Lower lobe of right lung (tissue), 2 donors: Measurements from ENCODE around the gene C1orf21. TPM values are rescaled to one million over a fixed set of nuclear protein-coding genes. Genes with fewer than 3 reads are reported as not detected.

ENCODE experiments used
- ATAC-seq, 2 donors: fragments of 200-7000 bp; cut with Tn5 transposase; one replicate each; pipeline ENCODE4 v1.9.1; 2020 to 2022; ENCODE audit warnings: mild to moderate bottlenecking in 2 of 2, moderate library complexity in 2 of 2
- DNase-seq: peaks from one replicate; pipeline ENCODE4 v3.0.0-alpha.2; 2020
- H3K27ac ChIP-seq: fragments of 200-600 bp; one replicate; pipeline ENCODE4 v1.8.0; 2022
- H3K27me3 ChIP-seq: fragments of 200-600 bp; one replicate; pipeline ENCODE4 v1.8.0; 2022; ENCODE audit warnings: low read depth
- H3K36me3 ChIP-seq: fragments of 200-600 bp; one replicate; pipeline ENCODE4 v1.8.0; 2022; ENCODE audit warnings: mild to moderate bottlenecking
- H3K4me1 ChIP-seq: fragments of 200-600 bp; one replicate; pipeline ENCODE4 v1.8.0; 2022
- H3K4me3 ChIP-seq: fragments of 200-600 bp; one replicate; pipeline ENCODE4 v1.8.0; 2022; ENCODE audit warnings: mild to moderate bottlenecking
- H3K9me3 ChIP-seq: fragments of 200-600 bp; one replicate; pipeline ENCODE4 v1.8.0; 2022
- intact Hi-C: fragments of 100-400 bp; cut with DNase I; formaldehyde crosslinking; loops from one replicate; pipeline ENCODE4 v1.11.0; 2022
- total RNA-seq: library from RNA; stranded (reverse); fragmentation: NEBNext Ultra II Directional; extraction: Animal tissue kit (Norgen Biotek cat#: 25700); gene quantifications from one replicate; pipeline ENCODE4 v1.2.1, GENCODE V29; 2021
- TF ChIP-seq, protein P1 (sequence below): fragments of 200-600 bp; IDR thresholded peaks from one replicate; pipeline ENCODE4 v1.8.0; 2022; ENCODE audit warnings: antibody characterized with exemption, mild to moderate bottlenecking
- donor health status: DM: no; HTN: yes; CAD: no; lungs with severe emphysema.

The C1orf21 gene
- total RNA-seq, 1 donor from 2014 or later = 70.8 TPM

- H3K27ac ChIP-seq = no peak overlapping the region
- peaks cover 64% of the 10 kb centered on the region for H3K4me1 ChIP-seq
- no peaks in the 10 kb centered on the region for H3K36me3 ChIP-seq
- no peak overlapping the region for H3K4me3 ChIP-seq
- H3K27me3 ChIP-seq = no peaks in the 10 kb centered on the region
- no peaks in the 10 kb centered on the region for H3K9me3 ChIP-seq
- TF ChIP-seq, protein P1, sequence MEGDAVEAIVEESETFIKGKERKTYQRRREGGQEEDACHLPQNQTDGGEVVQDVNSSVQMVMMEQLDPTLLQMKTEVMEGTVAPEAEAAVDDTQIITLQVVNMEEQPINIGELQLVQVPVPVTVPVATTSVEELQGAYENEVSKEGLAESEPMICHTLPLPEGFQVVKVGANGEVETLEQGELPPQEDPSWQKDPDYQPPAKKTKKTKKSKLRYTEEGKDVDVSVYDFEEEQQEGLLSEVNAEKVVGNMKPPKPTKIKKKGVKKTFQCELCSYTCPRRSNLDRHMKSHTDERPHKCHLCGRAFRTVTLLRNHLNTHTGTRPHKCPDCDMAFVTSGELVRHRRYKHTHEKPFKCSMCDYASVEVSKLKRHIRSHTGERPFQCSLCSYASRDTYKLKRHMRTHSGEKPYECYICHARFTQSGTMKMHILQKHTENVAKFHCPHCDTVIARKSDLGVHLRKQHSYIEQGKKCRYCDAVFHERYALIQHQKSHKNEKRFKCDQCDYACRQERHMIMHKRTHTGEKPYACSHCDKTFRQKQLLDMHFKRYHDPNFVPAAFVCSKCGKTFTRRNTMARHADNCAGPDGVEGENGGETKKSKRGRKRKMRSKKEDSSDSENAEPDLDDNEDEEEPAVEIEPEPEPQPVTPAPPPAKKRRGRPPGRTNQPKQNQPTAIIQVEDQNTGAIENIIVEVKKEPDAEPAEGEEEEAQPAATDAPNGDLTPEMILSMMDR = no peak
- no peak for DNase-seq
- peak in 1 of 2 donors; percentile 15 for ATAC-seq
- intact Hi-C loops = no loop called here
Measured at GRCh38 chr1:184422490-184423233, 35.8 kb downstream of the C1orf21 start.

DNA sequence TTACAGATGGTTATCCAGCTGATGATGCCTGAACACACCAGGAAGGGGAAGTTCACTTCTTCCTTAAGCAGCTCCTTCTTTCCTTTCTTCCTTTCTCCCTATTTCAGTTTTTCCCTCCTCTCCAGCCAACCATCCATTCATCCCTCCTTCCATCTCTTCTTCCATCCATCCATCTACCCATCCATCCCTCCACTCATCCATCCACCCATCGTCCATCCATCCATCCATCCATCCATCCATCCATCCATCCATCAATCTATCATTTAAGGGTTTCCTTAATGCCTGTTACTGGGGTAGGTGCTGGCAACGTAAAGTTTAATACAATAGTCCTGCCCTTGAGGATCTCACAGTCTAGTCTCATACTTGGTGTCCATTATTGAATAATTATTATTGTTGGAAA lies 36.8 kb downstream of the C1orf21 start:
- TF ChIP-seq, protein P1 = no peak
- no peaks in the 10 kb centered on the region for H3K27me3 ChIP-seq
- DNase-seq (no peak), ATAC-seq (no peak)
- intact Hi-C loops = no loop called here
- H3K9me3 ChIP-seq = no peaks in the 10 kb centered on the region
- H3K4me3 ChIP-seq = no peak overlapping the region
- peaks cover 63% of the 10 kb centered on the region for H3K4me1 ChIP-seq
- no peak overlapping the region for H3K27ac ChIP-seq
- H3K36me3 ChIP-seq = no peaks in the 10 kb centered on the region

GRCh38 chr1:184424157-184424556 lies 37.3 kb downstream of the C1orf21 start:
- TF ChIP-seq, protein P1 = no peak
- no peak overlapping the region for H3K4me3 ChIP-seq
- H3K27ac ChIP-seq = no peak overlapping the region
- intact Hi-C loops = no loop called here
- no peak for DNase-seq
- ATAC-seq = no peak
- H3K27me3 ChIP-seq = no peaks in the 10 kb centered on the region
- H3K9me3 ChIP-seq = no peaks in the 10 kb centered on the region
- peaks cover 63% of the 10 kb centered on the region for H3K4me1 ChIP-seq
- H3K36me3 ChIP-seq = no peaks in the 10 kb centered on the region

DNA sequence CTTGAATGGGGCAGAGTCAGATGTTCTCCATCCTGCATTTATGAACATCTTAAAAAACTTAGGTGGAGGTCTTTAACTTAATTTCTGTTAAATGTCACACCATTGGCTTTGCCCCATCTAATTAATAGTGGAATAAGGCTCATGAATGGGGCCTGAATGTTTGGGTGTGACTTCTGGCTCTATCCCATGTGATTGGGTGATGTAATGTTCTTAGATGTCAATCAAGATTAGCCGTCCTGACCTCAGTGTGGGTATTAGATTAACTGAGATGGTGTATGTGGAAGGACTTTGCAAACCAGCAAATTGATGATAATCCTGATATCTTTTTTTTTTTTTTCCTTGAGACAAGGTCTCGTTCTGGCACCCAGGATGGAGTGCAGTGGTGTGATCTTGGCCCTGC lies 38.1 kb downstream of the C1orf21 start:
- H3K27me3 ChIP-seq = no peaks in the 10 kb centered on the region
- DNase-seq (no peak), ATAC-seq (no peak)
- H3K27ac ChIP-seq = no peak overlapping the region
- intact Hi-C loops = no loop called here
- no peaks in the 10 kb centered on the region for H3K36me3 ChIP-seq
- TF ChIP-seq, protein P1 = no peak
- H3K4me1 ChIP-seq = peaks cover 63% of the 10 kb centered on the region
- H3K9me3 ChIP-seq = no peaks in the 10 kb centered on the region
- H3K4me3 ChIP-seq = no peak overlapping the region

DNA sequence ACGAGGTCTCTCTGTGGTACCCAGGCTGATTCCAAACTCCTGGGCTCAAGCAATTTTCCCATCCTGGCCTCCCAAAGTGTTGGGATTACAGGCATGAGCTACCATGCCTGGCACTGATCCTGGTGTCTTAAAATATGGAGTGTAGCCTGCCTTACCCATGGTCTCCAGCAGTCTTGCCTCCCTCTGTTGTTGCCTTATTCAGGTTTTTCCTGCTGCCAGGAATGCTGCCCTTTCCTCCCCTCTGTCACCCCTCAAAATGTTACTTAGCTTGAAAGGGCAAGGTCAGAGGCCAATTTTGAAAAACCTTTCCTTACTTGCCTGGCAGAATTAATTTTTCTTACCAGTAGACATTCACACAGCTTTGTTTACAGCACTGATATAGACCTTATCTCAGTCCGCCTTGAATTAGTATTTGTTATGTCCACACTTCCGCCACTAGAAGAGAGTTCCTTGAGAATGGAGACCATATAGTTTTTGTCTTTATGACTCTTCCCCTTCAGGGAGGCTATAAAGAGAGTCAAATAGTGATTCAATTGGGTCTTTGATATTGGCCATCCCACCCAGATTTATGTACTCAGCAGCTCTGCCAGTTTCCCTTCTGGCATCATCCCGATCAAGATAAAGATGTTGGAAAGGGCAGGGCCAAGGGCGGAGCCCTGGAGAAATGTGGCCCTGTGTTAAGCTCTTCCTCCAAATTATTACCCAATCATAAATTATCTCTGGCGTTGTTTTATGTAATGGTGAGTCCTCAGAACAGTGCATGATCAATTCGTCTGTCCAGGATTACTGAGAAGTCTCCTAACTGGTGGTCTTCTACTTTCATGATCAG lies 38.8 kb downstream of the C1orf21 start:
- no peak overlapping the region for H3K4me3 ChIP-seq
- no peak overlapping the region for H3K27ac ChIP-seq
- peaks cover 63% of the 10 kb centered on the region for H3K4me1 ChIP-seq
- TF ChIP-seq, protein P1 = no peak
- no peaks in the 10 kb centered on the region for H3K9me3 ChIP-seq
- intact Hi-C loops = no loop called here
- no peaks in the 10 kb centered on the region for H3K27me3 ChIP-seq
- H3K36me3 ChIP-seq = no peaks in the 10 kb centered on the region
- DNase-seq (no peak), ATAC-seq (peak; percentile 59 to 67)
